ENCODE data around the gene CHD1L. TPM values are rescaled to one million over a fixed set of nuclear protein-coding genes. Genes with fewer than 3 reads are reported as not detected.

The CHD1L gene
- total and polyA plus RNA-seq, 2 of the 13 experiments (the other 11 are each of a cell fraction or from before 2014, with no cell fraction given) = 74.3 to 111 TPM

- TF ChIP-seq ZNF296 (CRISPR knock-in tag; conservative IDR thresholded peaks at IDR 0.05) (no peak), ZSCAN21 (CRISPR knock-in tag; IDR thresholded peaks at IDR 0.05; ENCODE audit: borderline replicate concordance) (peak; percentile 82; the same call in 1 of the 2 replicates), ZNF550 (CRISPR knock-in tag; IDR thresholded peaks at IDR 0.05; ENCODE audit: borderline replicate concordance) (0 out of 2 replicates have a peak, but pooled peaks have one; percentile 75), MTF1 (CRISPR knock-in tag; IDR thresholded peaks at IDR 0.05) (0 out of 2 replicates have a peak, but pooled peaks have one; percentile 34), IRF9 (CRISPR knock-in tag; IDR thresholded peaks at IDR 0.05; ENCODE audit: borderline replicate concordance) (peak; percentile 66; the same call in 1 of the 2 replicates), ZNF143 (CRISPR knock-in tag; IDR thresholded peaks at IDR 0.05) (peak; percentile 26; the same call in 1 of the 2 replicates), REL (CRISPR knock-in tag; conservative IDR thresholded peaks at IDR 0.05) (0 out of 2 replicates have a peak, but pooled peaks have one; percentile 60), SNRNP70 (IDR thresholded peaks at IDR 0.05; ENCODE audit: low read depth, low read length) (no peak), ZBTB38 (CRISPR knock-in tag; IDR thresholded peaks at IDR 0.05) (peak; percentile 99; the same call in 1 of the 2 replicates), SSRP1 (CRISPR knock-in tag; IDR thresholded peaks at IDR 0.05) (no peak; the same call in 1 of the 2 replicates), MAF1 (CRISPR knock-in tag; IDR thresholded peaks at IDR 0.05; ENCODE audit: borderline replicate concordance) (0 out of 2 replicates have a peak, but pooled peaks have one; percentile 23), FOSL1 (CRISPR knock-in tag; IDR thresholded peaks at IDR 0.05; ENCODE audit: borderline replicate concordance) (no peak), MYC (CRISPR knock-in tag; IDR thresholded peaks at IDR 0.05; ENCODE audit: borderline replicate concordance) (peak; percentile 86), CENPT (CRISPR knock-in tag; IDR thresholded peaks at IDR 0.05; ENCODE audit: low read depth) (no peak), YEATS4 (CRISPR knock-in tag; IDR thresholded peaks at IDR 0.05; ENCODE audit: borderline replicate concordance) (peak; percentile 58; the same call in 1 of the 2 replicates), GATAD1 (CRISPR knock-in tag; IDR thresholded peaks at IDR 0.05) (peak; percentile 43; the same call in 1 of the 2 replicates), ESRRA (CRISPR knock-in tag; IDR thresholded peaks at IDR 0.05; ENCODE audit: low read depth) (peak; percentile 29; the same call in 1 of the 2 replicates)
- TF ChIP-seq, protein P1, sequence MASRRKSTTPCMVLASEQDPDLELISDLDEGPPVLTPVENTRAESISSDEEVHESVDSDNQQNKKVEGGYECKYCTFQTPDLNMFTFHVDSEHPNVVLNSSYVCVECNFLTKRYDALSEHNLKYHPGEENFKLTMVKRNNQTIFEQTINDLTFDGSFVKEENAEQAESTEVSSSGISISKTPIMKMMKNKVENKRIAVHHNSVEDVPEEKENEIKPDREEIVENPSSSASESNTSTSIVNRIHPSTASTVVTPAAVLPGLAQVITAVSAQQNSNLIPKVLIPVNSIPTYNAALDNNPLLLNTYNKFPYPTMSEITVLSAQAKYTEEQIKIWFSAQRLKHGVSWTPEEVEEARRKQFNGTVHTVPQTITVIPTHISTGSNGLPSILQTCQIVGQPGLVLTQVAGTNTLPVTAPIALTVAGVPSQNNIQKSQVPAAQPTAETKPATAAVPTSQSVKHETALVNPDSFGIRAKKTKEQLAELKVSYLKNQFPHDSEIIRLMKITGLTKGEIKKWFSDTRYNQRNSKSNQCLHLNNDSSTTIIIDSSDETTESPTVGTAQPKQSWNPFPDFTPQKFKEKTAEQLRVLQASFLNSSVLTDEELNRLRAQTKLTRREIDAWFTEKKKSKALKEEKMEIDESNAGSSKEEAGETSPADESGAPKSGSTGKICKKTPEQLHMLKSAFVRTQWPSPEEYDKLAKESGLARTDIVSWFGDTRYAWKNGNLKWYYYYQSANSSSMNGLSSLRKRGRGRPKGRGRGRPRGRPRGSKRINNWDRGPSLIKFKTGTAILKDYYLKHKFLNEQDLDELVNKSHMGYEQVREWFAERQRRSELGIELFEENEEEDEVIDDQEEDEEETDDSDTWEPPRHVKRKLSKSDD (CRISPR knock-in tag; IDR thresholded peaks at IDR 0.05; ENCODE audit: low read depth) = peak; percentile 68
- TF ChIP-seq, protein P2, sequence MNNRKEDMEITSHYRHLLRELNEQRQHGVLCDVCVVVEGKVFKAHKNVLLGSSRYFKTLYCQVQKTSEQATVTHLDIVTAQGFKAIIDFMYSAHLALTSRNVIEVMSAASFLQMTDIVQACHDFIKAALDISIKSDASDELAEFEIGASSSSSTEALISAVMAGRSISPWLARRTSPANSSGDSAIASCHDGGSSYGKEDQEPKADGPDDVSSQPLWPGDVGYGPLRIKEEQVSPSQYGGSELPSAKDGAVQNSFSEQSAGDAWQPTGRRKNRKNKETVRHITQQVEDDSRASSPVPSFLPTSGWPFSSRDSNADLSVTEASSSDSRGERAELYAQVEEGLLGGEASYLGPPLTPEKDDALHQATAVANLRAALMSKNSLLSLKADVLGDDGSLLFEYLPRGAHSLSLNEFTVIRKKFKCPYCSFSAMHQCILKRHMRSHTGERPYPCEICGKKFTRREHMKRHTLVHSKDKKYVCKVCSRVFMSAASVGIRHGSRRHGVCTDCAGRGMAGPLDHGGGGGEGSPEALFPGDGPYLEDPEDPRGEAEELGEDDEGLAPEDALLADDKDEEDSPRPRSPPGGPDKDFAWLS (CRISPR knock-in tag; IDR thresholded peaks at IDR 0.05; ENCODE audit: borderline replicate concordance) = no peak
- TF ChIP-seq, protein P3, sequence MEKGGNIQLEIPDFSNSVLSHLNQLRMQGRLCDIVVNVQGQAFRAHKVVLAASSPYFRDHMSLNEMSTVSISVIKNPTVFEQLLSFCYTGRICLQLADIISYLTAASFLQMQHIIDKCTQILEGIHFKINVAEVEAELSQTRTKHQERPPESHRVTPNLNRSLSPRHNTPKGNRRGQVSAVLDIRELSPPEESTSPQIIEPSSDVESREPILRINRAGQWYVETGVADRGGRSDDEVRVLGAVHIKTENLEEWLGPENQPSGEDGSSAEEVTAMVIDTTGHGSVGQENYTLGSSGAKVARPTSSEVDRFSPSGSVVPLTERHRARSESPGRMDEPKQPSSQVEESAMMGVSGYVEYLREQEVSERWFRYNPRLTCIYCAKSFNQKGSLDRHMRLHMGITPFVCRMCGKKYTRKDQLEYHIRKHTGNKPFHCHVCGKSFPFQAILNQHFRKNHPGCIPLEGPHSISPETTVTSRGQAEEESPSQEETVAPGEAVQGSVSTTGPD (CRISPR knock-in tag; IDR thresholded peaks at IDR 0.05) = no peak
- TF ChIP-seq, protein P4, sequence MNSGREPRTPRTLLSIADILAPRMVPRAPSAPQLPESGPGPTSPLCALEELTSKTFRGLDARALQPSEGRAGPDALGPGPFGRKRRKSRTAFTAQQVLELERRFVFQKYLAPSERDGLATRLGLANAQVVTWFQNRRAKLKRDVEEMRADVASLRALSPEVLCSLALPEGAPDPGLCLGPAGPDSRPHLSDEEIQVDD (CRISPR knock-in tag; IDR thresholded peaks at IDR 0.05; ENCODE audit: borderline replicate concordance) = no peak
Measured at GRCh38 chr1:147242449-147243227, at the start of gene CHD1L (continued).
